Sigmoid colon (tissue), 7 donors: Measurements from ENCODE around the gene PTGER1. TPM values are rescaled to one million over a fixed set of nuclear protein-coding genes. Genes with fewer than 3 reads are reported as not detected.

ENCODE experiments used
- DNase-seq: peaks from one replicate; pipeline ENCODE4 v3.0.0-alpha.2; 2019
- H3K27ac ChIP-seq, 4 donors: fragments of 200-600 bp; sonication (generic); one replicate each; pipeline ENCODE4 v1.5.1; 2016 to 2019; ENCODE audit warnings: mild to moderate bottlenecking in 1 of 4
- H3K27me3 ChIP-seq, 3 donors: fragments of 200-600 bp; sonication (generic); one replicate each; pipeline ENCODE4 v1.5.1; 2019; ENCODE audit warnings: mild to moderate bottlenecking in 1 of 3
- H3K36me3 ChIP-seq, 4 donors: fragments of 200-600 bp; sonication (generic); one replicate each; pipeline ENCODE4 v1.5.1; 2016 to 2019
- H3K4me1 ChIP-seq, 4 donors: fragments of 200-600 bp; sonication (generic); one replicate each; pipeline ENCODE4 v1.5.1; 2017 to 2019
- H3K4me3 ChIP-seq, 4 donors: fragments of 200-600 bp; sonication (generic); one replicate each; pipeline ENCODE4 v1.5.1; 2017 to 2019; ENCODE audit warnings: mild to moderate bottlenecking in 2 of 4, moderate library complexity in 1 of 4
- H3K9me3 ChIP-seq, 4 donors: fragments of 200-600 bp in 3 of 4; sonication (generic) in 3 of 4; one replicate each; pipeline versions ENCODE4 v1.5.1 to v1.6.1; 2013 to 2019
- EP300 ChIP-seq, 4 donors: sonication (generic); formaldehyde crosslinking; IDR thresholded peaks; one replicate each; pipeline ENCODE4 v1.6.1; 2017; ENCODE audit warnings: antibody characterized with exemption in 4 of 4
- POLR2A ChIP-seq, 2 donors: fragments of 450-650 bp; IDR thresholded peaks; one replicate each; pipeline ENCODE4 v1.6.1; 2016; ENCODE audit warnings: antibody characterized with exemption in 2 of 2, mild to moderate bottlenecking in 2 of 2, moderate library complexity in 2 of 2
- POLR2AphosphoS5 ChIP-seq, 4 donors: sonication (generic); formaldehyde crosslinking; IDR thresholded peaks; one replicate each; pipeline ENCODE4 v1.6.1; 2017; ENCODE audit warnings: antibody characterized with exemption in 4 of 4
- WGBS, 2 donors: extraction: QIAGEN DNeasy Blood & Tissue Kit; methylation state at CpG; one replicate each; pipeline ENCODE4 v1.1.7; 2013; 5-methylcytosine and 5-hydroxymethylcytosine counted together
- intact Hi-C: fragments of 100-400 bp; cut with DNase I; formaldehyde crosslinking; loops from one replicate; pipeline ENCODE4 v1.15.1; 2023
- polyA plus RNA-seq, 3 donors: library from polyadenylated mRNA; stranded (reverse); fragments of 200-250 nt; gene quantifications; one replicate each; pipeline ENCODE4 v1.2.3, GENCODE V29; 2013
- total RNA-seq, 4 donors: library from RNA; depleted of rRNA; stranded (reverse); fragments of >200 nt; gene quantifications; one replicate each; pipeline ENCODE4 v1.1.0, GENCODE V29; 2016
- TF ChIP-seq, protein P1 (sequence below), 4 experiments: fragments of 450-650 bp in 3 of 4; fragments of 200-600 bp in 1 of 4; IDR thresholded peaks; one replicate each; pipeline ENCODE4 v1.5.1; 2016 to 2019; ENCODE audit warnings: antibody characterized with exemption in 4 of 4, mild to moderate bottlenecking in 3 of 4, moderate library complexity in 2 of 4
- donor health status: healthy with polysubstance abuse.
- donor health status: Bipolar disorder and iron deficiency.
- donor health status: healthy.

Gene PTGER1
- total and polyA plus RNA-seq, 7 donors: 0.54 to 0.71 (median 0.67) TPM; not detected in 4

GRCh38 chr19:14473073-14473977, 1.8 kb downstream of the PTGER1 start:
- Histone ChIP-seq H3K36me3 (peaks cover 10 to 45% (median 28%) of the 10 kb centered on the region in 4 donors), H3K27me3 (peaks cover 18 to 39% (median 33%) of the 10 kb centered on the region in 3 donors), H3K4me1 (peaks cover 0 to 57% (median 46%) of the 10 kb centered on the region in 4 donors), H3K9me3 (no peaks in the 10 kb centered on the region), H3K4me3 (peak overlapping the region in 2 of 4 donors; percentile 13 to 17), H3K27ac (no peak overlapping the region)
- intact Hi-C loops: loop anchor here (2.0 kb wide), 1 partner anchor 41 kb away; the partner anchor contains the start of gene PKN1
- TF ChIP-seq EP300 (IDR thresholded peaks at IDR 0.05) (no peak), POLR2A (IDR thresholded peaks at IDR 0.05) (no peak), POLR2AphosphoS5 (IDR thresholded peaks at IDR 0.05) (no peak)
- TF ChIP-seq, protein P1, sequence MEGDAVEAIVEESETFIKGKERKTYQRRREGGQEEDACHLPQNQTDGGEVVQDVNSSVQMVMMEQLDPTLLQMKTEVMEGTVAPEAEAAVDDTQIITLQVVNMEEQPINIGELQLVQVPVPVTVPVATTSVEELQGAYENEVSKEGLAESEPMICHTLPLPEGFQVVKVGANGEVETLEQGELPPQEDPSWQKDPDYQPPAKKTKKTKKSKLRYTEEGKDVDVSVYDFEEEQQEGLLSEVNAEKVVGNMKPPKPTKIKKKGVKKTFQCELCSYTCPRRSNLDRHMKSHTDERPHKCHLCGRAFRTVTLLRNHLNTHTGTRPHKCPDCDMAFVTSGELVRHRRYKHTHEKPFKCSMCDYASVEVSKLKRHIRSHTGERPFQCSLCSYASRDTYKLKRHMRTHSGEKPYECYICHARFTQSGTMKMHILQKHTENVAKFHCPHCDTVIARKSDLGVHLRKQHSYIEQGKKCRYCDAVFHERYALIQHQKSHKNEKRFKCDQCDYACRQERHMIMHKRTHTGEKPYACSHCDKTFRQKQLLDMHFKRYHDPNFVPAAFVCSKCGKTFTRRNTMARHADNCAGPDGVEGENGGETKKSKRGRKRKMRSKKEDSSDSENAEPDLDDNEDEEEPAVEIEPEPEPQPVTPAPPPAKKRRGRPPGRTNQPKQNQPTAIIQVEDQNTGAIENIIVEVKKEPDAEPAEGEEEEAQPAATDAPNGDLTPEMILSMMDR (IDR thresholded peaks at IDR 0.05): no peak
- no peak for DNase-seq
- 14% methylated on average over 97 of the region's 97 CpGs for WGBS, 2 donors

DNA sequence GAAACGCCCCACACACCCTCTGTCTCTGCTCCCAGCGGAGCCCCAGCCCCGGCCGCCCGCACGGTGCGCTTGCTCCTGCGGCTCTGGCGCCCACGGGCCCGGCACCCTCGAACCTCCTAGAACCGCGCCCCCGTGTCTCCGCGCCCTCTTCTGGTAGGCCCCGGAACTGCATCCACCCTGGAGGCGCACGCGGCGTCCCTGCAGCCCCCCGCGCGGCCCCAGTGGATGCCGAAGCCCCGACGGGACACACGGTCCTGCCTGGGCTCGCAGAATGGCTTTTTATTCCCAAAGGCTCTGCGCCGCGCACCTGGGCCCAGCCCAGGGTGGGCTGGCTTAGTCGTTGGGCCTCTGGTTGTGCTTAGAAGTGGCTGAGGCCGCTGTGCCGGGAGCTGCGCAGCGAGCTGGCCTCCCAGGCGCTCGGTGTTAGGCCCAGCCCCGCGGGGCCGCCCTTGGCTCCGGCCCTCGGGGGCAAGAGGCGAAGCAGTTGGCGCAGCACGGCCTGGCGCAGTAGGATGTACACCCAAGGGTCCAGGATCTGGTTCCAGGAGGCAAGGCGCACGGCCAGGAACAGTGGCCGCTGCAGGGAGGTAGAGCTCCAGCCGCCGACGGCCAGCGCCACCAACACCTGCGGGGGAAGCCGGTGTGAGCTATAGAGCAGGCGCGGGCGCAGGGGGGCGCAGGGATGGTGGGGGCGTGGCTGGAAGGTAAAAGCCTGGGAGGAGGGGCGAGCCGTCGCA, 2.8 kb downstream of the PTGER1 start:
- WGBS, 2 donors: 3 to 5% methylated on average over 66 of the region's 66 CpGs
- intact Hi-C loops: loop anchor here (2.0 kb wide), 1 partner anchor 40 kb away; the partner anchor contains the start of gene PKN1
- peak overlapping the region in 2 of 4 donors; percentile 7 to 32 for H3K4me3 ChIP-seq
- H3K27me3 ChIP-seq: peaks cover 18 to 39% (median 33%) of the 10 kb centered on the region in 3 donors
- H3K9me3 ChIP-seq: no peaks in the 10 kb centered on the region
- TF ChIP-seq POLR2AphosphoS5 (IDR thresholded peaks at IDR 0.05) (peak in 3 of 4 donors; percentile 23 to 46 (median 27)), POLR2A (IDR thresholded peaks at IDR 0.05) (no peak), EP300 (IDR thresholded peaks at IDR 0.05) (no peak)
- TF ChIP-seq, protein P1 (IDR thresholded peaks at IDR 0.05): peak; percentile 83 to 99 (median 94)
- H3K4me1 ChIP-seq: peaks cover 0 to 49% (median 41%) of the 10 kb centered on the region in 4 donors
- no peak overlapping the region for H3K27ac ChIP-seq
- peaks cover 18 to 47% (median 32%) of the 10 kb centered on the region in 4 donors for H3K36me3 ChIP-seq
- DNase-seq: no peak

DNA sequence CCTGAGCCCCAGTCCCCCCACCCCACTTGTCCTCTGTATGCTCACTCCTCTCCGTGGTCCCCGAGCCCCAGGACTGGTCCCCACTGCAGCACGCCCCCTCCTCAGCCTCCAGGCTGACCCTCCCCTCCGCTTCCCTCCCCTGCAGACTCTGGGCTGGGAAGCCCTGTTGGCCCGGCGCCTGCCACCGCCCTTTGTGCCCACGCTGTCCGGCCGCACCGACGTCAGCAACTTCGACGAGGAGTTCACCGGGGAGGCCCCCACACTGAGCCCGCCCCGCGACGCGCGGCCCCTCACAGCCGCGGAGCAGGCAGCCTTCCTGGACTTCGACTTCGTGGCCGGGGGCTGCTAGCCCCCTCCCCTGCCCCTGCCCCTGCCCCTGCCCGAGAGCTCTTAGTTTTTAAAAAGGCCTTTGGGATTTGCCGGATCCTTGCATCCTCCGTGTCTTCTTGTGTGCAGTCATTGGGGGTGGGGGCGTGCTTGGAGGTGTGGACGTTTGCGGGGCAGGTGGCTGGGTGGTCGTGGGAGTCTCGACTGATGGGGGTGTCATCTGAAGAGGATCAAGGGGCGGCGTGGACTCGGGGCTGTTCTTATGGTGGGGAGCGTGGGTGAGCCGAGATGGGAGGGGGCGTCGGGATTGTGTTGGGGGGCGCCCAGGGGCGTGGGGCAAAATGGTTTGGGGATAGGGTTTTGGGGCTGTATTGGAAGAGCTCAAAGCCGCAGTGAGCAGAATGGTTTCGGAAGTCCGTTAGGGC, 3.5 kb downstream of the PTGER1 start:
- intact Hi-C loops: loop anchor here (2.0 kb wide), 1 partner anchor 39 kb away; the partner anchor contains the start of gene PKN1
- peaks cover 0 to 41% (median 35%) of the 10 kb centered on the region in 4 donors for H3K4me1 ChIP-seq
- H3K27me3 ChIP-seq: peaks cover 18 to 37% (median 33%) of the 10 kb centered on the region in 3 donors
- no peak for DNase-seq
- H3K4me3 ChIP-seq: peak overlapping the region in 2 of 4 donors; percentile 7 to 32
- H3K9me3 ChIP-seq: no peaks in the 10 kb centered on the region
- 70 to 81% methylated on average over 46 of the region's 46 CpGs for WGBS, 2 donors
- TF ChIP-seq, protein P1 (IDR thresholded peaks at IDR 0.05): no peak
- no peak for TF ChIP-seq POLR2AphosphoS5 (IDR thresholded peaks at IDR 0.05)
- no peak for TF ChIP-seq EP300 (IDR thresholded peaks at IDR 0.05)
- no peak for TF ChIP-seq POLR2A (IDR thresholded peaks at IDR 0.05)
- H3K36me3 ChIP-seq: peaks cover 18 to 51% (median 37%) of the 10 kb centered on the region in 4 donors
- no peak overlapping the region for H3K27ac ChIP-seq
